WTC11 (cell line): Measurements from ENCODE around the gene CTNND2.

ENCODE experiments used
- CREB1 ChIP-seq: sonication (generic); formaldehyde crosslinking; IDR thresholded peaks from 2 replicates; pipeline ENCODE4 v1.8.0; 2023; ENCODE audit warnings: mild to moderate bottlenecking, missing genetic modification reagents
- CTCF ChIP-seq: fragments of 200-600 bp; IDR thresholded peaks from 2 replicates; pipeline ENCODE4 v1.8.0; 2022; ENCODE audit warnings: antibody characterized with exemption
- E2F1 ChIP-seq: sonication (generic); formaldehyde crosslinking; IDR thresholded peaks from 2 replicates; pipeline ENCODE4 v1.8.0; 2022; ENCODE audit warnings: mild to moderate bottlenecking, missing genetic modification reagents
- FOXJ3 ChIP-seq: sonication (generic); formaldehyde crosslinking; IDR thresholded peaks from 2 replicates; pipeline ENCODE4 v1.9.0; 2021; ENCODE audit warnings: missing genetic modification reagents, mild to moderate bottlenecking, borderline replicate concordance
- MAX ChIP-seq: sonication (generic); formaldehyde crosslinking; IDR thresholded peaks from 2 replicates; pipeline ENCODE4 v1.8.0; 2022; ENCODE audit warnings: mild to moderate bottlenecking, missing genetic modification reagents
- NR1H2 ChIP-seq: sonication (generic); formaldehyde crosslinking; IDR thresholded peaks from 2 replicates; pipeline ENCODE4 v1.9.0; 2021; ENCODE audit warnings: mild to moderate bottlenecking, moderate library complexity, missing genetic modification reagents
- RELA ChIP-seq: sonication (generic); formaldehyde crosslinking; IDR thresholded peaks from 2 replicates; pipeline ENCODE4 v1.8.1; 2022; ENCODE audit warnings: missing genetic modification reagents, mild to moderate bottlenecking, borderline replicate concordance
- TEAD4 ChIP-seq: sonication (generic); formaldehyde crosslinking; IDR thresholded peaks from 2 replicates; pipeline ENCODE4 v1.8.0; 2022; ENCODE audit warnings: mild to moderate bottlenecking, missing genetic modification reagents
- USF2 ChIP-seq: sonication (generic); formaldehyde crosslinking; IDR thresholded peaks from 2 replicates; pipeline ENCODE4 v1.8.1; 2023; ENCODE audit warnings: mild to moderate bottlenecking, missing genetic modification reagents, moderate library complexity
- ZNF671 ChIP-seq: fragments of 250-450 bp; sonication (Bioruptor Pico); IDR thresholded peaks from 2 replicates; pipeline ENCODE4 v1.8.0; 2021; ENCODE audit warnings: mild to moderate bottlenecking

GRCh38 chr5:11386398-11386797, 517.8 kb downstream of the CTNND2 start:
- no peak for TF ChIP-seq MAX (CRISPR knock-in tag)
- no peak for TF ChIP-seq CTCF
- no peak for TF ChIP-seq ZNF671 (CRISPR knock-in tag)
- TF ChIP-seq RELA (CRISPR knock-in tag): no peak
- TF ChIP-seq CREB1 (CRISPR knock-in tag): no peak
- no peak for TF ChIP-seq NR1H2
- TF ChIP-seq E2F1 (CRISPR knock-in tag): no peak
- TF ChIP-seq FOXJ3 (CRISPR knock-in tag): no peak
- TF ChIP-seq USF2: no peak
- TF ChIP-seq TEAD4 (CRISPR knock-in tag): no peak
